Measurements from ENCODE around the gene LARGE1.

LARGE1 gene

GRCh38 chr22:33563220-33563964 is 356.9 kb downstream of the LARGE1 start:
- no peak overlapping the region for H3K4me3 ChIP-seq (ENCODE audit: low read length)
- no peak for DNase-seq (ENCODE audit: low read depth)
- TF ChIP-seq, protein P1, sequence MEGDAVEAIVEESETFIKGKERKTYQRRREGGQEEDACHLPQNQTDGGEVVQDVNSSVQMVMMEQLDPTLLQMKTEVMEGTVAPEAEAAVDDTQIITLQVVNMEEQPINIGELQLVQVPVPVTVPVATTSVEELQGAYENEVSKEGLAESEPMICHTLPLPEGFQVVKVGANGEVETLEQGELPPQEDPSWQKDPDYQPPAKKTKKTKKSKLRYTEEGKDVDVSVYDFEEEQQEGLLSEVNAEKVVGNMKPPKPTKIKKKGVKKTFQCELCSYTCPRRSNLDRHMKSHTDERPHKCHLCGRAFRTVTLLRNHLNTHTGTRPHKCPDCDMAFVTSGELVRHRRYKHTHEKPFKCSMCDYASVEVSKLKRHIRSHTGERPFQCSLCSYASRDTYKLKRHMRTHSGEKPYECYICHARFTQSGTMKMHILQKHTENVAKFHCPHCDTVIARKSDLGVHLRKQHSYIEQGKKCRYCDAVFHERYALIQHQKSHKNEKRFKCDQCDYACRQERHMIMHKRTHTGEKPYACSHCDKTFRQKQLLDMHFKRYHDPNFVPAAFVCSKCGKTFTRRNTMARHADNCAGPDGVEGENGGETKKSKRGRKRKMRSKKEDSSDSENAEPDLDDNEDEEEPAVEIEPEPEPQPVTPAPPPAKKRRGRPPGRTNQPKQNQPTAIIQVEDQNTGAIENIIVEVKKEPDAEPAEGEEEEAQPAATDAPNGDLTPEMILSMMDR (conservative IDR thresholded peaks at IDR 0.05; ENCODE audit: low read length) = no peak

DNA sequence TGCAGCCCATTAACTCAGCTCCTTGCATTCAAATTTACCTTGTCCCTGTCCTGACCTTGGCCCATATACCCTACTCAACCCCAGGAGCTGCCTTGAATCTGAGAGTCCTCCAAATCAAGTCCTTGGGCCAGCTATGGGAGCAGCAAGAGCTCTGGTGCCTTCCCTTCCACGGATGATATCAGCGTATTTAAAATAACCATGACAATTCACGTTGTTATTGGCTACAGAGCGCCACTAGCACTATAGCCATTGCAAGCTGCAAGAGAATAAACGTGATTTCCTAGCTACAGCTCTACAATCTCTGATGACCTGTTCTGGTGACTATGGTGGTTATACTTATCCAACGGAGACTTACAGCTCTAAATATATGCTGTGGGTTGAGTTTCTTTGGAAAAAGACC is 357.8 kb downstream of the LARGE1 start:
- H3K4me3 ChIP-seq (ENCODE audit: low read length) = no peak overlapping the region
- TF ChIP-seq, protein P1 (conservative IDR thresholded peaks at IDR 0.05; ENCODE audit: low read length) = no peak
- DNase-seq (ENCODE audit: low read depth) = no peak

- DNase-seq (ENCODE audit: low read depth) = no peak
- TF ChIP-seq, protein P1 (conservative IDR thresholded peaks at IDR 0.05; ENCODE audit: low read length) = no peak
- no peak overlapping the region for H3K4me3 ChIP-seq (ENCODE audit: low read length)
Measured at GRCh38 chr22:33561149-33561807, 359.0 kb downstream of the LARGE1 start.

- TF ChIP-seq, protein P1 (conservative IDR thresholded peaks at IDR 0.05; ENCODE audit: low read length) = no peak
- no peak for DNase-seq (ENCODE audit: low read depth)
Measured at GRCh38 chr22:33557836-33558235, 362.4 kb downstream of the LARGE1 start.

GRCh38 chr22:33555814-33556522 is 364.3 kb downstream of the LARGE1 start:
- H3K4me3 ChIP-seq (ENCODE audit: low read length) = no peak overlapping the region
- DNase-seq (ENCODE audit: low read depth) = no peak
- TF ChIP-seq, protein P1 (conservative IDR thresholded peaks at IDR 0.05; ENCODE audit: low read length) = no peak

More at GRCh38 chr22:33557836-33558235, 362.4 kb downstream of the LARGE1 start:
- H3K4me3 ChIP-seq (ENCODE audit: low read length) = no peak overlapping the region

DNA sequence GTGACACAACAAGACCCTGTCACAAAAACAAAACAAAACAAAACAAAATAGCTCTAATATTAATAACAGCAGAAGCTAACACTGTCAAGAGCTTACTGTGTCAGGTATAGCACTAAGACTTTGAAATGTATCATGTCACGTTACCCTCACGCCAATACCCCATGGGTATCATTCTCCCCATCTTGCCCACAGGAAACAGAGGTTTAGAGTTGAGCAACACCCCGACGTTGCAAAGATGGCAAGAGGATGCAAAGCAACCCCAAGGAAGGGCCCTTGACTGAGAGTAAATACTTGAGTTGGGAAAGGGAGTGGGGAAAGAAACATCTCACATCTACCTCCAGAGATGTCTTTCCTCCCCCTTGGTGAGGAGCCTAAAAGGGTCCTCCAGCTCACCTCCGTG is 366.8 kb downstream of the LARGE1 start:
- TF ChIP-seq, protein P1 (conservative IDR thresholded peaks at IDR 0.05; ENCODE audit: low read length) = no peak
- H3K4me3 ChIP-seq (ENCODE audit: low read length) = no peak overlapping the region

More for the DNA sequence above, 366.8 kb downstream of the LARGE1 start:
- DNase-seq (ENCODE audit: low read depth) = no peak
